ENCODE data around the gene CACNA1C. TPM values are rescaled to one million over a fixed set of nuclear protein-coding genes. Genes with fewer than 3 reads are reported as not detected.

CACNA1C gene
- total RNA-seq, 2 experiments from 2014 or later: 0.04 TPM

DNA sequence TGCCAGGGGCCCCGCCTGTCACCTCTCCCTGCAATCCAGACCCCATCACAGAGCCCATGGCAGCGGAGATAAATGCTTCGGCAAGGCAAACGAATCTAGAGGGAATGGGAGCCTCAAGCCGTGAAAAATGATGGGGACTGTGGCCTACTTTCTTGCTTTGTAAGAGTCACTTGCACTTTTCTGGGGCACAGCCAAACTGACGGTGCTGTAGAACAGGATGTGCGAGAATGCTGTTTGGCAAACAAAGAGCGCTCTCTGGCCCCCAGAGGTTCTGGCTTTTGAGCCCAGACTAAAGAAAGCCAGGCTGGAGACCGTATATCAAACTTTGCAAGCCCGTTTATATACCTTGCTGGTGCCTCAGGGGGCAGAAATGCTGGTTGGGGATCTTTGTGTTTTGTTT lies 108.7 kb downstream of the CACNA1C start:
- CTCF ChIA-PET: no interaction called here
- POLR2A ChIA-PET: no interaction called here

GRCh38 chr12:2163177-2163941 lies 110.6 kb downstream of the CACNA1C start:
- ChIA-PET CTCF (no interaction called here), POLR2A (no interaction called here)

DNA sequence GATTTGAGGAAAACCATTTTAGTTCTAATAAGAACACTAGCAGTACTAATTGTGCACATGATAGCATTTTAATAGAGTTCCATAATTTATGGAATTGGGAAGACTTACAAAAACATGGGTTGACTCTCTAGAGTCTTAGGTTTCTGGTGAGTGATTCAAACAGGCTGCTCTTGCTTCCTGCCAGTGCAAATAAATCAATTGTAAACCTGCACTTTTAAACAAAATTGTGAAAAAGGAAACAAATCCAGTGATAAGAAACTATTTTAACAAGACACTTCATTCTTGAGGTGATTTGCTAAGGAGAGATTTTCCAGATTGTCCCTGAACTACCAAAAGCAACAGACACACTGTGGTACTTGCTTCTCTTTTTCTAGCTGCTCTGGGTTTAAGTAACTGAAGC lies 112.2 kb downstream of the CACNA1C start:
- ChIA-PET CTCF (no interaction called here), POLR2A (no interaction called here)

DNA sequence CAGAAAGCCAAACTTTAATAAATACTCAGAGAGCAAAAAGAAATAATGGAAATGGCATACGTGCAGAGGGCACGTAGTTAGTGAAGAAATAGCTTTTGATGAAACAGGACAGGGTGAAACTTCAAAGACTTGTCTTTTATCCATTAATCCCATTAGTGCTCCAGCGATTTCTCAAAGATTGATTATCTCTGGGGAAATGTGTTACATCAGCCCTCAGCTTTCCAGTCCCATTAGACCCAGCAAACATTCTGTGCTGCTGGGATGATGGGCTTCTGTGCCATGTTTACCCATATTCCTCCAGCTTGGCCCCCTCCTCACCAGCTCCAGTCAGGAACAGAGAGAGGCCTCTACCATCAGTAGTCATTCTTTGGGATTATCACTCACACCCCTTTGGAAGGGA lies 113.1 kb downstream of the CACNA1C start:
- ChIA-PET POLR2A (no interaction called here), CTCF (no interaction called here)

- POLR2A ChIA-PET: no interaction called here
Measured at GRCh38 chr12:2166696-2167095, 113.9 kb downstream of the CACNA1C start.

GRCh38 chr12:2167231-2167630 lies 114.4 kb downstream of the CACNA1C start:
- ChIA-PET CTCF (no interaction called here), POLR2A (no interaction called here)

More at GRCh38 chr12:2166696-2167095, 113.9 kb downstream of the CACNA1C start:
- CTCF ChIA-PET: no interaction called here

GRCh38 chr12:2168808-2169207 lies 116.0 kb downstream of the CACNA1C start:
- CTCF ChIA-PET: no interaction called here
- POLR2A ChIA-PET: no interaction called here

DNA sequence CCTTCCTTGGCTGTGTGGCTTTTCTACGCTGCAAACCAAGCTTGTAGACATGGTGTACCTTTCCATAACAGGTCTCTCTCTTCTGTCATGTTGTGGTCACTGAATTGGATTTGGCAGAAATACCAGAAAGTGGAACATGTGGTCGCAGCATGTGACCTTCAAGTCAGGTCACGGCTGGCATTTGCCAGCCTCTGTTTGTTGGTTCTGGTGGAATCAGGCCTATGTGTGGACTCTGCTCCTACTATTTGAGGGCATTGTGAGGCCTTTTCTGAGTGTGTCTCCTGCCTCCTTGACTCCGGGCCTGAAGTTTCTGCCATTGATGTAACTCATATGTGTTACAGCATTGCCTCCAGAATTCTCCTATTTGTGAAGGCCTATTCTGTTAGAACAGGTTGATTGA lies 116.7 kb downstream of the CACNA1C start:
- CTCF ChIA-PET: no interaction called here
- POLR2A ChIA-PET: no interaction called here

DNA sequence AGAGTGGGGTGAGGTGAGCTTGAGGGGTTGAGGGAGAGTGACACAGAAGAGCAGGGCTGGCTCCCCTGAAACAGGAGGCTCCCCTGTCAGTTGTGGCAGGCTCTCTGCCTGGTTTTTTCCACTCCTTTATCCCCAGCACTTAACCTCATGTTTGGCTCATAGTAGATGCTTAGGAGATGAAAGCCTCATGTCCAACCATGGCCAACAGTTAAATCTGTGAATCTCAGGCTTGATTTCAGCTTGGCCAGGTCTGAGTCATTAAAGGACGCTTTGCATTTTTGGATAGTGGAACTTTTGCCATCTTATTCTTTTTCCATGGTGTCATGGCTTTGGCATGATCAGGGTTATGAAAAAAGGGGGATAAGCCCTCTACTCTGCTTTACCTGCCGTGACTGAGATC lies 117.2 kb downstream of the CACNA1C start:
- POLR2A ChIA-PET: no interaction called here
- CTCF ChIA-PET: no interaction called here

DNA sequence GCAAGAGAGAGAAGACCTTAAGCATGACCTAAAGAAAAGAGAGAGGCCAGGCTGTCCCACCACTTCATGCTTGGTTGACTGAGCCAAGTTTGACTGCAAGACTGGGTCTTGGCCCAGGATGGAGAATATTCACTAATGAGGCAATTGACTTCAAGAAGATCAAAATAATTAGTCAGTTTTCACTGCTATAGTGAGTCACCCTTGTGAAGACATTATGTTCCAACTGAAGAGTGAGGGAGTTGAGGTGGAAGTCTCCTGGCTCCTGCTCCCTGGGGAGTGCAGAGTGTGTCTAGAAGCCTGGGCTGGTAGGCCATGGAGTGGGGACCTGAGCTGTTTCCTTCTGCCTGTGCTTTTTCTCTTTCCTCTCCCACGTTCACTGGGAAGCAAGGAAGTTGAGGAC lies 117.6 kb downstream of the CACNA1C start:
- CTCF ChIA-PET: no interaction called here
- POLR2A ChIA-PET: no interaction called here

GRCh38 chr12:2171672-2172426 lies 119.1 kb downstream of the CACNA1C start:
- CTCF ChIA-PET: no interaction called here
- POLR2A ChIA-PET: no interaction called here

DNA sequence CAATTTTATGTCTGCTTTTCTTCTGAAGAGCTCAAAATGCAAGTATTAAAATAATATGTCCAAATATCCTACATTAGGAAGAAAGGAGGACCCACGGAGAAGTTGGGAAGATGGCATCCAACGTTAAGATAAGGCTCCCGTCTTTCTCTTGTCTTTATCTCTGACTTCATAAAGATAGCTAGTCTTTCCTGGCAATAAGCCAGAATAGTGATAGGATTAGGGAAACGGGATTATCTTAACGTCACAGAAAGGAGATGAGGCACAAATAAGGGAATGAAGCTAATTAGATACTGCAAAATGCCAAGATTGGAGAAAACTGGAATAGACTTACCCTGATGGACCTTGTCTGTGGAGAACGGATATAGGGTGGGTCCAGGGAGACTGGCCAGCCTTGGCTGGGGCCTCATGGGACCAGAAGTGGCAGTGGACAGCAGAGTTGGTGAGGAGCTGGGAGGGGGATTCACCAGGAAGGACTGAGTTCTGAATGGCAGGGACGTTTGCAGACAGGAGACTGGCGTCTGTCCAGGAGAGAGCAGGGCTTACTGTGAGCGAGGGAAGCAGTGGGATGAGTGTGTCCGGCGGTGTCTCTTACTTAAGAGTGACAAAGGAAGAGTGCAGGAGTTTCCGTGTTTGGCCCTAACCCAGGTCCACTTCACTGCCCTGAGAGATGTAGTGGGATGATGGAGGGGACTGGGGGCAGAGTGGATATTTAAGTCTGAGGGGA lies 119.9 kb downstream of the CACNA1C start:
- POLR2A ChIA-PET: no interaction called here
- CTCF ChIA-PET: no interaction called here

GRCh38 chr12:2173971-2174370 lies 121.2 kb downstream of the CACNA1C start:
- POLR2A ChIA-PET: no interaction called here
- CTCF ChIA-PET: no interaction called here

- ChIA-PET CTCF (no interaction called here), POLR2A (no interaction called here)
Measured at GRCh38 chr12:2177003-2177402, 124.2 kb downstream of the CACNA1C start.

DNA sequence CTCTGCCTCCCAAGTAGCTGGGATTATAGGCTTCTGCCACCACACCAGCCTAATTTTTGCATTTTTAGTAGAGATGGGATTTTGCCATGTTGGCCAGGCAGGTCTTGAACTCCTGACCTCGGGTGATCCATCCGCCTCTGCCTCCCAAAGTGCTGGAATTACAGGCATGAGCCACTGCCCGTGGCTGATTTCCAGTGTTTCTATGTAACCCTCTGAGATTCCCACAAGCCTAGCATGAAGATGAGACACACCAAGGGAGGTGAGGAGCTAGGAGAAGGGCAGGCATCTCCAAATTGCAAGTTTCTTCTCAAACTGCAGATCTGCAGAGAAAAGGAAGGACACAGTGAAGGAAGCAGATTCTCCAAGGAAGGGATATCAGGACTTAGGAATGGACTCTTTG lies 125.0 kb downstream of the CACNA1C start:
- POLR2A ChIA-PET: no interaction called here
- CTCF ChIA-PET: no interaction called here

DNA sequence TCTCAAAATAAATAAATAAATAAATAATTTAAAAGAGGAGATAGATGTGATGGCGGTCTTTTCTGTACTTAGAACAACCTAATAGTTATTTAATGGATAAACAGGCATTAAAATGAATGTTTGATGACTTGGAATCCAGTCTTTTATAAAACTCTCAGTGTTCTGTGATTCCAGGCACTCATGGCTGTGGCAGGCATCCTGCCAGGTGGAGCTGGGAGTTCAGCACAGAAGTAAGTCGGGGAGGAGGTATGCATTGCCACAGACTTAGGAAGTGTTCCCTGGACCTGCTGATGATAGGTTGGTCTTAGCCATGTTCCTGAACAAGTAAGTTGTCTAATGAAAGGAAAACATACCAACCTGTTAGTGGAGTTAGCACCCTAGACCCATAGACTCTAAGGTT lies 126.3 kb downstream of the CACNA1C start:
- ChIA-PET CTCF (no interaction called here), POLR2A (no interaction called here)

DNA sequence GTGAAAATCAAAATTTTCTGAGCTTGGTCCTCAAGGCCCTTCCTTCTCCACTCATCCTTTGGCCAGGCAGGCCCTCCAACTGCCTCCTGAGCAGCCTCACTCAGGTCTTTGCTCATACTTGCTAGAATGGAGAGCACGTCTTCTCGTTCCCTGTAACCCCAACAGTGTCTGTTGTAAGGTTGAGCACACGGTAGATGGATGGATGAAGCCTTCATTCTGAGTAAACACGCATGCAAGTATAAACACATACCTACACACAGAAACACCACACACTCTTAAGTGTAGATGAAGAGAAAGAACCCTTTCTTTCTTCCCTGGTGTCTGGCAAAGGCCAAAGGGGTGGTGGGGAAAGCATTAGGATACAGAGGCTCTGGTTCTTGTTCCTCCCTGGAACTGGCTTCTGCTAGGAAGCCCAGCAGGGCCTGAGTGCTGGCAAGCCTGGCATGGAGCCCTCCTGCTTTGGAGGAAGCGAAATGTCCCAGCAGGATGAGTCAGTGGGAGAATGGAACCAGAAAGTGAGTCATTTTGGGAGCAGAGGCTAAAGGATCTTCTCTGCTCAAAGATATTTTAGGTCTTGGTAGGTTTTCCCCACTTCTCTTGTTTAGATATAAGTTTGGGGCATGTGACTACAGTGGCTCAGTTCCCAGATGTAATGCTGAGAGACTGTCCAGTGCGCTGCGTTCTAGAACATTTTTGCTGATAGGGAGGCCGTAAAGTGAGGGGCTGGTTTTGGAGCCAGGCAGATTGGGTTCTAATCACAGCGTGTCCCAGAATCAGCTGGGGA lies 127.4 kb downstream of the CACNA1C start:
- ChIA-PET POLR2A (no interaction called here), CTCF (no interaction called here)

DNA sequence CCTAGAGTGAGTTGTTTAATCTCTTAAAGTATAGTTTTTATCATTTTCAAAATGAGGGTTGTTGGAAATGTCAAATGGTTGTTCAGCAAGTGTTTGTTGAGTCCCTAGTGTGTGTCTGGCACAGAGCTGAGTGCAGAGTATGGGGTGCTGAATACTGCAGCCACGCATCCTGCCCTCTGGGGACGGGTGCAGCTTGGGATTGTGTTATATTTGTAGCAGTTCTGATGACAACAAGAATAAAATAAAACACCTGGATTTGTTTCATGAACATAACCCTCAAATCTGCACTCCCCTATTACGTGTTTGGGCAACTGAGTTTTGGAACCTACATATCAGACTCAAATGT lies 127.9 kb downstream of the CACNA1C start:
- CTCF ChIA-PET: no interaction called here
- POLR2A ChIA-PET: no interaction called here

DNA sequence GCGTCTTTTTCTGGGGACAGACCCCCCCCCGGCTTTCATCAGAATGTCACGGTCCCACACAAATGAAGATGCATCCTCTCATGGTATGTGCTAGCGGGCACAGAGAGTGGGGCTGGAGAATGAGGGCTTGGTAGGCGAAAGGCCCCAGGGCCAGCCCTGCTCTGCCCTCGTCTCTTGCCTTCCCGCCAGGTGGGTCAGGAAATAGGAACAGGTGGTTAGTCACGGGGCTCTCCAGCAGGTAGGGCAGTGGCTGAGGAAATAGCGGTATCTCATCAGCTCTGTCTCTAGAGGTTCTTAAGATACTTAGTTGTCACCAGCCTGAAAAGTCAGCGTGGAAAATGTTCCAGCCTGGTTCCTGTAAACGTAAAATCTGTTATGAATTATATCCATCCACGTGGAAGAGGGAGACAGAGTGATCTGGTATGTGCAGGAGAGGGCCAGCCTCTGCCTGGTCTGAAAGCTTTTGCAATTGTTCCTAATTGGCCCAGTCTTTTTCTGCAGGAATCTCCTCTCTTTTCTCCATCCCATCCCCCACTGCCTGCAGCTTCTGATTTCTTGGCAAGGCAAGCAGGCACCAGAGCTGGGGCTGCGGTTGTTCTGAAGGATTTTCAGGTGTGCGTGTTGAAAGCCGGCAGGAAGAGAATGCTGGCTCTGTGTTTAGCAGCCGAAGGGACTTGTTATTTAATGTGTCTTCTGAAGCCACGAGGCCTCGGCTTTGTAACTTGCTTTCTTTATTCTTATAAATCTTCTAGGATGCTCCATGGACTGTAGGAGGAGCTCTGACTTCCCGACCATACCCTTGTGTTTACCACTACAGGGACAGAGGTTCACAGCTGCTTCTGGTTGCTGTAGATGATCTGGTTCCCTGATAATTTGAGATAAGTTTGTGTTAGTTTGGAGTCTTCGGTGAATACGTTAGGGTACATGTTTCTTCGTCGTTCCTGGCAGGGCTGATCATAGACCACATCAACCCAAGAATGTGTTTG lies 131.1 kb downstream of the CACNA1C start:
- POLR2A ChIA-PET: no interaction called here
- CTCF ChIA-PET: interaction anchor here (0.6 kb wide), 1 partner anchor 759 kb away, joined by 3 read pairs; no protein-coding TSS in a partner anchor
